ENCODE data around the gene TXNDC8. TPM values are rescaled to one million over a fixed set of nuclear protein-coding genes. Genes with fewer than 3 reads are reported as not detected.

TXNDC8 gene
- total RNA-seq, 1 experiment from 2014 or later = not detected

DNA sequence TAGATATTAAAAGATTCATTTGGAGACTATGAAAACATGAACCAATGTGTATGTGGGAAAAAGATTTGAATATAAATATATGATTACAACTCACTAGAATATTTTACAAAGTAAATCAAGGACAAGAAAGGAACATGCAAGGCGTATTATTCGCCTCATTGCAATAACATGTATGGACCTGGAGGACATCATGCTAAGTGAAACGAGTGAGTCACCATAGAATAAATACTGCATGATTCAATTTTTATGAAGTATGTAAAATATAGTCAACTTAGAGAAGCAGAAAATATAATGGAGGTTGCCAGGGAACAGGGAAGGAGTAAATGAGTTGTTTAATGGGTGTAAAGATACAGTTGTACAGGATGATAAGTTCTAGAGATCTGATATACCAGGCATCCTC lies 4.9 kb downstream of the TXNDC8 start:
- TF ChIP-seq, protein P1, sequence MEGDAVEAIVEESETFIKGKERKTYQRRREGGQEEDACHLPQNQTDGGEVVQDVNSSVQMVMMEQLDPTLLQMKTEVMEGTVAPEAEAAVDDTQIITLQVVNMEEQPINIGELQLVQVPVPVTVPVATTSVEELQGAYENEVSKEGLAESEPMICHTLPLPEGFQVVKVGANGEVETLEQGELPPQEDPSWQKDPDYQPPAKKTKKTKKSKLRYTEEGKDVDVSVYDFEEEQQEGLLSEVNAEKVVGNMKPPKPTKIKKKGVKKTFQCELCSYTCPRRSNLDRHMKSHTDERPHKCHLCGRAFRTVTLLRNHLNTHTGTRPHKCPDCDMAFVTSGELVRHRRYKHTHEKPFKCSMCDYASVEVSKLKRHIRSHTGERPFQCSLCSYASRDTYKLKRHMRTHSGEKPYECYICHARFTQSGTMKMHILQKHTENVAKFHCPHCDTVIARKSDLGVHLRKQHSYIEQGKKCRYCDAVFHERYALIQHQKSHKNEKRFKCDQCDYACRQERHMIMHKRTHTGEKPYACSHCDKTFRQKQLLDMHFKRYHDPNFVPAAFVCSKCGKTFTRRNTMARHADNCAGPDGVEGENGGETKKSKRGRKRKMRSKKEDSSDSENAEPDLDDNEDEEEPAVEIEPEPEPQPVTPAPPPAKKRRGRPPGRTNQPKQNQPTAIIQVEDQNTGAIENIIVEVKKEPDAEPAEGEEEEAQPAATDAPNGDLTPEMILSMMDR (IDR thresholded peaks at IDR 0.05; ENCODE audit: insufficient read depth in 1 of 2, low read depth in 1 of 2, low read length in 1 of 2, severe bottlenecking in 1 of 2, unreplicated experiment in 1 of 2) = no peak
- Mint-ChIP-seq H3K27ac (ENCODE audit: unreplicated experiment) (no peak overlapping the region), H3K9me3 (ENCODE audit: unreplicated experiment) (no peaks in the 10 kb centered on the region), H3K27me3 (ENCODE audit: insufficient read depth, unreplicated experiment) (no peaks in the 10 kb centered on the region), H3K36me3 (ENCODE audit: insufficient read depth, unreplicated experiment) (no peaks in the 10 kb centered on the region), H3K4me3 (ENCODE audit: unreplicated experiment) (no peak overlapping the region), H3K4me1 (ENCODE audit: low read depth, unreplicated experiment) (no peaks in the 10 kb centered on the region)
- POLR2A ChIA-PET = no interaction called here
- no peak for DNase-seq
- no peaks in the 10 kb centered on the region for H3K9me3 ChIP-seq
- H3K4me3 ChIP-seq (ENCODE audit: low read depth, low read length) = no peak overlapping the region
- CTCF ChIA-PET = no interaction called here
- H3K27me3 ChIP-seq (replicated peaks; ENCODE audit: control insufficient read depth, insufficient read depth, low read length) = no peaks in the 10 kb centered on the region
- H3K4me1 ChIP-seq = no peaks in the 10 kb centered on the region; the same call in 1 of the 2 replicates
- intact Hi-C loops (cut with micrococcal nuclease; ENCODE audit: unreplicated experiment) = no loop called here
- no TSS peak for BruUV-seq (replicated peaks)
- no peaks in the 10 kb centered on the region for H3K36me3 ChIP-seq (ENCODE audit: control insufficient read depth, insufficient read depth, low read length)

DNA sequence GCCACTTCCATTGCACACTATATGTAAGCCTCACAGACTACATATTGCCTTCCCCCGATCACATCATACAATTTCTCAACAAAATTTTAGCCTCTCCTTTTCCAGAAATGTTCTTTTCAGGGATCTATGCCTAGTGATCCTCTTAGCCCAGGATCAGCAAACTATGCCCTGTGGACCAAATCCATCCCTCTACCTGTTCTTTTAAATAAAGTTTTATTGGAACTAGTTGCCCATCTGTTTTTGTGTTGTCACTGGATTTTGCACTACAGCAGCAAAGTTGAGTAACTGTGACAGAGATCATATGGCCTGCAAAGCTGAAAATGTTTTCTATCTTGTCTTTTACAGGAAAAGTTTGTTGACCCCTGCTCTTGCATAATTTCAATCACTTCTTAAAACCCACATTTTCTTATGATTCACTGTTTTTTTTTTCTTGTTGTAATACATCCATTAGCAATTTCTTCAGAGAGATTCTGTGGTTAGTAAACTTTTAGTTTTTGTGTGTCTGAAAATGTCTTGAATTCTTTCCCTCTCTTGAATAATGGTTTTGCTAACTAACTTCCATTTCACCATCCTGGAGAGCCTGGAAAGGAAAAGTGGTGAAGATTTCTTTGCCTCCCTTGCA lies 7.1 kb downstream of the TXNDC8 start:
- Histone ChIP-seq H3K36me3 (ENCODE audit: control insufficient read depth, insufficient read depth, low read length) (no peaks in the 10 kb centered on the region), H3K4me3 (ENCODE audit: low read depth, low read length) (no peak overlapping the region), H3K27me3 (replicated peaks; ENCODE audit: control insufficient read depth, insufficient read depth, low read length) (no peaks in the 10 kb centered on the region), H3K9me3 (no peaks in the 10 kb centered on the region), H3K4me1 (no peaks in the 10 kb centered on the region; the same call in 1 of the 2 replicates)
- no TSS peak for BruUV-seq (replicated peaks)
- no peak overlapping the region for H3K27ac Mint-ChIP-seq (ENCODE audit: unreplicated experiment)
- ChIA-PET POLR2A (no interaction called here), CTCF (no interaction called here)
- no peaks in the 10 kb centered on the region for H3K27me3 Mint-ChIP-seq (ENCODE audit: insufficient read depth, unreplicated experiment)
- H3K4me3 Mint-ChIP-seq (ENCODE audit: unreplicated experiment) = no peak overlapping the region
- H3K9me3 Mint-ChIP-seq (ENCODE audit: unreplicated experiment) = no peaks in the 10 kb centered on the region
- DNase-seq = no peak
- no peaks in the 10 kb centered on the region for H3K36me3 Mint-ChIP-seq (ENCODE audit: insufficient read depth, unreplicated experiment)
- intact Hi-C loops (cut with micrococcal nuclease; ENCODE audit: unreplicated experiment) = no loop called here
- H3K4me1 Mint-ChIP-seq (ENCODE audit: low read depth, unreplicated experiment) = no peaks in the 10 kb centered on the region
- TF ChIP-seq, protein P1 (IDR thresholded peaks at IDR 0.05; ENCODE audit: insufficient read depth in 1 of 2, low read depth in 1 of 2, low read length in 1 of 2, severe bottlenecking in 1 of 2, unreplicated experiment in 1 of 2) = no peak

DNA sequence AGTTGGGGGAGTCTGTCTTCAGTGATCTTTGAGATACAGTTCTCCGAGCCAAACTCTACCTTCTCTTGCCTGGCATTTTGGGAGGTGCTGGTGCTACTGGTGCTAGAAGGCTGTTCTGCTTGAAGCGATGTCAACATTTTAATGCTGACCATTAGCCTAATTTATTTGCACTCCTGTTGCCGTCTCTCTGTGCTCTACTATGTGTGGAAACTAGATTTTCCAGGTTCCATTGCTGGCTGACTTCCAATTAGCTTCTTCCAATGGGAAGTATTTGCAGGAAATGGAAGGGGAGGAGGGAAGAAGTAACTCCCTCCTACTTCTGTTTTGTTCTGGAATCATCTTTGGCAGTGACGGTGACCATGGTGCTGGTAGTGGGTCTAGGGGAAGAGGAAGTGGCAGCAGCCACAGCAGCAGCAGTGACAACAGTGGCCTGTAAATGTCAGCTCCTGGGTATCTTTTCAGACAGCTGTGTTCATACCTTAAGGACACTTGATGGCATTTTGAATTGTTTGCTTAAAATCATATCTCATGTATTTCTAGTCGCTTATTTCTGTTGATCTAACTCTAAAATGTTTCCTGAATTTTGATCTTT lies 7.9 kb downstream of the TXNDC8 start:
- Mint-ChIP-seq H3K4me3 (ENCODE audit: unreplicated experiment) (no peak overlapping the region), H3K27ac (ENCODE audit: unreplicated experiment) (no peak overlapping the region), H3K36me3 (ENCODE audit: insufficient read depth, unreplicated experiment) (no peaks in the 10 kb centered on the region), H3K27me3 (ENCODE audit: insufficient read depth, unreplicated experiment) (no peaks in the 10 kb centered on the region), H3K9me3 (ENCODE audit: unreplicated experiment) (no peaks in the 10 kb centered on the region), H3K4me1 (ENCODE audit: low read depth, unreplicated experiment) (no peaks in the 10 kb centered on the region)
- Histone ChIP-seq H3K9me3 (no peaks in the 10 kb centered on the region), H3K36me3 (ENCODE audit: control insufficient read depth, insufficient read depth, low read length) (no peaks in the 10 kb centered on the region), H3K4me1 (no peaks in the 10 kb centered on the region; the same call in 1 of the 2 replicates), H3K27me3 (replicated peaks; ENCODE audit: control insufficient read depth, insufficient read depth, low read length) (no peaks in the 10 kb centered on the region), H3K4me3 (ENCODE audit: low read depth, low read length) (no peak overlapping the region)
- DNase-seq = no peak
- ChIA-PET POLR2A (no interaction called here), CTCF (no interaction called here)
- TF ChIP-seq, protein P1 (IDR thresholded peaks at IDR 0.05; ENCODE audit: insufficient read depth in 1 of 2, low read depth in 1 of 2, low read length in 1 of 2, severe bottlenecking in 1 of 2, unreplicated experiment in 1 of 2) = no peak
- intact Hi-C loops (cut with micrococcal nuclease; ENCODE audit: unreplicated experiment) = no loop called here
- BruUV-seq (replicated peaks) = no TSS peak

Measured in Caco-2 (cell line).